NT2/D1 (cell line): ENCODE measurements around the gene HS6ST1.

Experiments used
- DNase-seq: peaks from one replicate; pipeline ENCODE4 v3.0.0-alpha.2; 2011; ENCODE audit warnings: low read depth, low spot score
- H3K27me3 ChIP-seq: 2 replicates; pipeline ENCODE4 v1.6.0; 2011; ENCODE audit warnings: mild to moderate bottlenecking; ENCODE audit not compliant: insufficient read length, insufficient read depth
- H3K36me3 ChIP-seq: 2 replicates; pipeline ENCODE4 v1.6.1; 2011; ENCODE audit warnings: mild to moderate bottlenecking, low read length, mixed read lengths; ENCODE audit not compliant: insufficient read depth, insufficient read length
- H3K4me1 ChIP-seq: 2 replicates; pipeline ENCODE4 v1.5.1; 2011; ENCODE audit not compliant: insufficient read depth, insufficient read length
- H3K4me3 ChIP-seq: 2 replicates; pipeline ENCODE4 v1.5.1; 2011; ENCODE audit warnings: low read depth; ENCODE audit not compliant: insufficient read length
- H3K9ac ChIP-seq: 2 replicates; pipeline ENCODE4 v1.6.0; 2011; ENCODE audit warnings: low read depth; ENCODE audit not compliant: insufficient read length
- H3K9me3 ChIP-seq: 2 replicates; pipeline ENCODE4 v1.5.1; 2011; ENCODE audit warnings: mild to moderate bottlenecking, low read length; ENCODE audit not compliant: insufficient read depth
- SUZ12 ChIP-seq: IDR thresholded peaks from 2 replicates; pipeline ENCODE4 v1.6.1; 2011; ENCODE audit not compliant: insufficient read length, insufficient read depth; ENCODE audit errors: extremely low read depth
- YY1 ChIP-seq: IDR thresholded peaks from 2 replicates; pipeline ENCODE4 v1.6.1; 2011; ENCODE audit not compliant: insufficient read length, insufficient read depth
- ZNF274 ChIP-seq: IDR thresholded peaks from 2 replicates; pipeline ENCODE4 v1.6.1; 2011; ENCODE audit warnings: mild to moderate bottlenecking, low read depth, low read length

Gene HS6ST1

GRCh38 chr2:128315122-128315828 lies 3.4 kb downstream of the HS6ST1 start:
- Histone ChIP-seq H3K27me3 (peaks cover 5% of the 10 kb centered on the region), H3K9me3 (no peaks in the 10 kb centered on the region), H3K36me3 (peaks cover 72% of the 10 kb centered on the region), H3K9ac (peak overlapping the region; percentile 5), H3K4me3 (peak overlapping the region; percentile 93), H3K4me1 (peaks cover 50% of the 10 kb centered on the region)
- no peak for TF ChIP-seq ZNF274
- TF ChIP-seq YY1: no peak
- no peak for TF ChIP-seq SUZ12
- no peak for DNase-seq

- no peaks in the 10 kb centered on the region for H3K9me3 ChIP-seq
- peak overlapping the region; percentile 5 for H3K9ac ChIP-seq
- peaks cover 3% of the 10 kb centered on the region for H3K27me3 ChIP-seq
- no peak overlapping the region for H3K4me3 ChIP-seq
- no peak for DNase-seq
- TF ChIP-seq SUZ12 (no peak), YY1 (no peak), ZNF274 (no peak)
- H3K36me3 ChIP-seq: peaks cover 80% of the 10 kb centered on the region
- H3K4me1 ChIP-seq: peaks cover 54% of the 10 kb centered on the region
Measured at GRCh38 chr2:128314348-128315121, 4.1 kb downstream of the HS6ST1 start.

GRCh38 chr2:128313931-128314347 lies 4.7 kb downstream of the HS6ST1 start:
- H3K4me3 ChIP-seq: no peak overlapping the region
- H3K27me3 ChIP-seq: no peaks in the 10 kb centered on the region
- peaks cover 52% of the 10 kb centered on the region for H3K4me1 ChIP-seq
- H3K9me3 ChIP-seq: no peaks in the 10 kb centered on the region
- no peak overlapping the region for H3K9ac ChIP-seq
- TF ChIP-seq ZNF274 (no peak), SUZ12 (no peak), YY1 (no peak)
- H3K36me3 ChIP-seq: peaks cover 86% of the 10 kb centered on the region
- DNase-seq: no peak

- TF ChIP-seq SUZ12: no peak
- TF ChIP-seq YY1: no peak
- no peak for TF ChIP-seq ZNF274
- Histone ChIP-seq H3K4me1 (peaks cover 55% of the 10 kb centered on the region), H3K9me3 (no peaks in the 10 kb centered on the region), H3K36me3 (peaks cover 92% of the 10 kb centered on the region), H3K4me3 (no peak overlapping the region), H3K27me3 (no peaks in the 10 kb centered on the region), H3K9ac (no peak overlapping the region)
- DNase-seq: no peak
Measured at GRCh38 chr2:128313091-128313836, 5.4 kb downstream of the HS6ST1 start.

- Histone ChIP-seq H3K9me3 (no peaks in the 10 kb centered on the region), H3K36me3 (peaks cover 99% of the 10 kb centered on the region), H3K4me1 (peaks cover 56% of the 10 kb centered on the region), H3K9ac (no peak overlapping the region), H3K4me3 (no peak overlapping the region), H3K27me3 (no peaks in the 10 kb centered on the region)
- no peak for TF ChIP-seq ZNF274
- no peak for TF ChIP-seq YY1
- TF ChIP-seq SUZ12: no peak
- DNase-seq: no peak
Measured at GRCh38 chr2:128312411-128312810, 6.3 kb downstream of the HS6ST1 start.

GRCh38 chr2:128311755-128312341 lies 6.8 kb downstream of the HS6ST1 start:
- H3K27me3 ChIP-seq: no peaks in the 10 kb centered on the region
- H3K9ac ChIP-seq: no peak overlapping the region
- H3K9me3 ChIP-seq: no peaks in the 10 kb centered on the region
- TF ChIP-seq YY1: no peak
- TF ChIP-seq SUZ12: no peak
- TF ChIP-seq ZNF274: no peak
- H3K4me3 ChIP-seq: no peak overlapping the region
- H3K4me1 ChIP-seq: peaks cover 53% of the 10 kb centered on the region
- no peak for DNase-seq
- H3K36me3 ChIP-seq: peaks cover 99% of the 10 kb centered on the region

- Histone ChIP-seq H3K4me1 (peaks cover 53% of the 10 kb centered on the region), H3K36me3 (peaks cover 99% of the 10 kb centered on the region), H3K4me3 (no peak overlapping the region)
Measured at GRCh38 chr2:128311216-128311754, 7.4 kb downstream of the HS6ST1 start.

More at GRCh38 chr2:128311216-128311754, 7.4 kb downstream of the HS6ST1 start:
- Histone ChIP-seq H3K27me3 (no peaks in the 10 kb centered on the region), H3K9ac (no peak overlapping the region), H3K9me3 (no peaks in the 10 kb centered on the region)
- TF ChIP-seq YY1: no peak
- no peak for TF ChIP-seq SUZ12
- TF ChIP-seq ZNF274: no peak
- DNase-seq: no peak
